CD14-positive monocyte (primary cell): ENCODE measurements around the gene MYO16. TPM values are rescaled to one million over a fixed set of nuclear protein-coding genes. Genes with fewer than 3 reads are reported as not detected.

ENCODE experiments used
- DNase-seq, 3 donors: peaks; one replicate each; pipeline ENCODE4 v3.0.0-alpha.2; 2011 to 2022
- H2AFZ ChIP-seq: 2 replicates; pipeline ENCODE4 v1.6.0; 2012; ENCODE audit warnings: mild to moderate bottlenecking, low read depth, low read length, inconsistent platforms; ENCODE audit not compliant: insufficient read depth, poor library complexity, severe bottlenecking
- H3K27ac ChIP-seq, 2 donors: 1 replicate in 1 of 2; 2 replicates in 1 of 2; pipeline ENCODE4 v1.5.1; 2012 to 2013; ENCODE audit warnings: low read length in 2 of 2, control low read depth in 1 of 2, inconsistent platforms in 1 of 2, low read depth in 1 of 2, mild to moderate bottlenecking in 1 of 2
- H3K27me3 ChIP-seq, 2 donors: one replicate each; pipeline versions ENCODE4 v1.6.0 to v1.6.1; 2011 to 2013; ENCODE audit warnings: low read length in 2 of 2; ENCODE audit not compliant: control insufficient read depth in 2 of 2, insufficient read depth in 2 of 2
- H3K36me3 ChIP-seq, 2 donors: replicated peaks in 1 of 2; 1 replicate in 1 of 2; 2 replicates in 1 of 2; pipeline versions ENCODE4 v1.5.1 to v1.6.1; 2012 to 2013; ENCODE audit warnings: low read length in 2 of 2, control low read depth in 1 of 2, inconsistent platforms in 1 of 2, mild to moderate bottlenecking in 1 of 2; ENCODE audit not compliant: insufficient read depth in 2 of 2, control insufficient read depth in 1 of 2
- H3K4me1 ChIP-seq, 2 donors: 1 replicate in 1 of 2; 2 replicates in 1 of 2; pipeline versions ENCODE4 v1.5.1 to v1.6.1; 2012 to 2013; ENCODE audit warnings: low read length in 2 of 2, control low read depth in 1 of 2, inconsistent platforms in 1 of 2, mild to moderate bottlenecking in 1 of 2, moderate library complexity in 1 of 2; ENCODE audit not compliant: insufficient read depth in 2 of 2, control insufficient read depth in 1 of 2
- H3K4me2 ChIP-seq: replicated peaks from 2 replicates; pipeline ENCODE3; 2012; ENCODE audit warnings: low read length, moderate library complexity, mild to moderate bottlenecking; ENCODE audit not compliant: poor library complexity, severe bottlenecking; ENCODE audit errors: extremely low read depth
- H3K4me3 ChIP-seq, 3 experiments: fragments of 200-600 bp in 1 of 3; sonication (generic) in 1 of 3; replicated peaks in 1 of 3; 1 replicate in 2 of 3; 2 replicates in 1 of 3; pipeline ENCODE4 v1.5.1; 2011 to 2013; ENCODE audit warnings: low read length in 3 of 3, mild to moderate bottlenecking in 3 of 3, control low read depth in 2 of 3, low read depth in 2 of 3, inconsistent platforms in 1 of 3, moderate library complexity in 1 of 3
- H3K79me2 ChIP-seq: 2 replicates; pipeline ENCODE4 v1.6.0; 2012; ENCODE audit warnings: mild to moderate bottlenecking, control low read depth, inconsistent platforms, low read length, moderate library complexity; ENCODE audit not compliant: insufficient read depth
- H3K9ac ChIP-seq: 2 replicates; pipeline ENCODE4 v1.6.0; 2017; ENCODE audit warnings: low read length, mild to moderate bottlenecking; ENCODE audit not compliant: insufficient read depth, poor library complexity, severe bottlenecking
- H3K9me3 ChIP-seq, 2 donors: replicated peaks in 1 of 2; 1 replicate in 1 of 2; 2 replicates in 1 of 2; pipeline versions ENCODE4 v1.5.1 to v1.6.1; 2012 to 2013; ENCODE audit warnings: low read length in 2 of 2, control low read depth in 1 of 2; ENCODE audit not compliant: control insufficient read depth in 1 of 2, insufficient read depth in 1 of 2
- H4K20me1 ChIP-seq: 2 replicates; pipeline ENCODE4 v1.6.0; 2012; ENCODE audit warnings: mild to moderate bottlenecking, low read length, control low read depth, moderate library complexity; ENCODE audit not compliant: insufficient read depth
- H3K27ac Mint-ChIP-seq, 7 donors: one replicate each; pipeline ENCODE4 v1.8.0; 2020; ENCODE audit warnings: mild to moderate bottlenecking in 7 of 7, mixed read lengths in 7 of 7, moderate library complexity in 6 of 7, inconsistent platforms in 2 of 7
- H3K27me3 Mint-ChIP-seq, 3 donors: one replicate each; pipeline ENCODE4 v1.8.0; 2021 to 2022; ENCODE audit warnings: low read depth in 3 of 3, mild to moderate bottlenecking in 3 of 3, mixed read lengths in 3 of 3, moderate library complexity in 3 of 3, inconsistent platforms in 1 of 3
- H3K36me3 Mint-ChIP-seq, 2 donors: one replicate each; pipeline ENCODE4 v1.8.0; 2020; ENCODE audit warnings: mixed read lengths in 2 of 2, inconsistent platforms in 1 of 2, mild to moderate bottlenecking in 1 of 2
- H3K4me1 Mint-ChIP-seq: one replicate; pipeline ENCODE4 v1.8.0; 2020; ENCODE audit warnings: mild to moderate bottlenecking, mixed read lengths
- H3K4me3 Mint-ChIP-seq, 2 donors: one replicate each; pipeline ENCODE4 v1.8.0; 2020; ENCODE audit warnings: mild to moderate bottlenecking in 2 of 2, mixed read lengths in 2 of 2, moderate library complexity in 1 of 2
- H3K9me3 Mint-ChIP-seq, 7 donors: one replicate each; pipeline ENCODE4 v1.8.0; 2020 to 2022; ENCODE audit warnings: mixed read lengths in 7 of 7, mild to moderate bottlenecking in 6 of 7, moderate library complexity in 6 of 7, inconsistent platforms in 2 of 7
- WGBS: methylation state at CpG from one replicate; pipeline ENCODE4 v1.1.5; 2013; ENCODE audit warnings: missing lambda C conversion rate; ENCODE audit not compliant: insufficient coverage; 5-methylcytosine and 5-hydroxymethylcytosine counted together
- intact Hi-C, 2 donors: fragments of 100-400 bp; cut with micrococcal nuclease; formaldehyde crosslinking; loops; one replicate each; pipeline versions ENCODE4 v1.15.0 to v1.15.1; 2023
- polyA plus RNA-seq, 3 donors: library from polyadenylated mRNA; depleted of rRNA in 1 of 3; unstranded in 2 of 3; stranded (reverse) in 1 of 3; fragments of 300-500 nt in 2 of 3; fragments of >200 nt in 1 of 3; fragmentation: Illumina TruSeq in 2 of 3; gene quantifications; 1 replicate in 2 of 3; 2 replicates in 1 of 3; pipeline ENCODE4 v1.2.3, GENCODE V29; 2012 to 2021
- TF ChIP-seq, protein P1 (sequence below): fragments of 200-600 bp; IDR thresholded peaks from one replicate; pipeline ENCODE4 v1.8.0; 2022; ENCODE audit warnings: antibody characterized with exemption, mild to moderate bottlenecking

The MYO16 gene
- polyA plus RNA-seq, 3 donors, result not detected

DNA sequence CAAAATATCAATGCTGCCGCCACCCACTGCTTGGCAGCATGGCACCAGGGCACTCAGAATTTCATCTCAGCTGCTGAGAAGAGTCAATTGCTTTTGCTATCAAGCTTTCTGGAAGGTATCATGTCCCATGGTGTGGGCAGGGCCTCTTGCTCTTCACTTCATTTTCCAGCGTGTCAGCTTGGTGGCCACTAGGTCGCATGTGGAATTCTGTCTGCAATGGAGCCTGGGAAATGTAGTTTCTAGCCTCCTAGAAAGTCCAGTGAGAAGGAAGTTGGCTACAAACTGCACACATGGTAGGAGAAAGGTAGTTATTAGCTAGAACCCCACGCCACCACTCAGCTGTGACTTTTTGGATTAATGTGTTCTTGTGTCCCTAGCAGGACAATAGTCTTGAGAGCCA is 105.3 kb downstream of the MYO16 start:
- Histone ChIP-seq H3K27ac (no peak overlapping the region), H3K36me3 (no peaks in the 10 kb centered on the region), H3K4me1 (no peaks in the 10 kb centered on the region), H3K4me3 (no peak overlapping the region), H3K4me2 (no peak overlapping the region), H2AFZ (no peak overlapping the region), H3K9me3 (no peaks in the 10 kb centered on the region), H3K9ac (no peak overlapping the region), H3K27me3 (no peaks in the 10 kb centered on the region), H3K79me2 (no peaks in the 10 kb centered on the region), H4K20me1 (no peaks in the 10 kb centered on the region)
- 100% methylated on average over 1 of the region's 4 CpGs for WGBS
- intact Hi-C loops, result no loop called here
- peaks cover 0 to 3% (median 0%) of the 10 kb centered on the region in 3 donors for H3K27me3 Mint-ChIP-seq
- peaks cover 2 to 11% (median 7%) of the 10 kb centered on the region in 7 donors for H3K9me3 Mint-ChIP-seq
- no peaks in the 10 kb centered on the region for H3K4me1 Mint-ChIP-seq
- H3K4me3 Mint-ChIP-seq, result no peak overlapping the region
- no peak for DNase-seq
- no peaks in the 10 kb centered on the region for H3K36me3 Mint-ChIP-seq
- H3K27ac Mint-ChIP-seq, result no peak overlapping the region
- TF ChIP-seq, protein P1, sequence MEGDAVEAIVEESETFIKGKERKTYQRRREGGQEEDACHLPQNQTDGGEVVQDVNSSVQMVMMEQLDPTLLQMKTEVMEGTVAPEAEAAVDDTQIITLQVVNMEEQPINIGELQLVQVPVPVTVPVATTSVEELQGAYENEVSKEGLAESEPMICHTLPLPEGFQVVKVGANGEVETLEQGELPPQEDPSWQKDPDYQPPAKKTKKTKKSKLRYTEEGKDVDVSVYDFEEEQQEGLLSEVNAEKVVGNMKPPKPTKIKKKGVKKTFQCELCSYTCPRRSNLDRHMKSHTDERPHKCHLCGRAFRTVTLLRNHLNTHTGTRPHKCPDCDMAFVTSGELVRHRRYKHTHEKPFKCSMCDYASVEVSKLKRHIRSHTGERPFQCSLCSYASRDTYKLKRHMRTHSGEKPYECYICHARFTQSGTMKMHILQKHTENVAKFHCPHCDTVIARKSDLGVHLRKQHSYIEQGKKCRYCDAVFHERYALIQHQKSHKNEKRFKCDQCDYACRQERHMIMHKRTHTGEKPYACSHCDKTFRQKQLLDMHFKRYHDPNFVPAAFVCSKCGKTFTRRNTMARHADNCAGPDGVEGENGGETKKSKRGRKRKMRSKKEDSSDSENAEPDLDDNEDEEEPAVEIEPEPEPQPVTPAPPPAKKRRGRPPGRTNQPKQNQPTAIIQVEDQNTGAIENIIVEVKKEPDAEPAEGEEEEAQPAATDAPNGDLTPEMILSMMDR, result no peak

DNA sequence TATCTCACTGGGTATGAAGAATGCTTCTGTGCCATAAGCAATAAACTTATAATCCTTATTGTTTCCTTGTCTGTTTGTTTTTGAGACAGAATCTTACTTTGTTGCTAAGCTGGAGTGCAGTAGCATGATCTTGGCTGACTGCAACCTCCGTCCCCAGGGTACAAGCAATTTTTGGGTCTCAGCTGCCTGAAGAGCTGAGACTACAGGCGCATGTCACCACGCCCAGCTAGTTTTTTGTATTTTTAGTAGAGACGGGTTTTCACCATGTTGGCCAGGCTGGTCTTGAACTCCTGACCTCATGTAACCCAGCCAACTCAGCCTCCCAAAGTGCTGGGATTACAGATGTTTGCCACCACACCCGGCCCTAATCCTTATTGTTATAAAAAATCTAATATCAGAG is 112.5 kb downstream of the MYO16 start:
- Mint-ChIP-seq H3K27me3 (peaks cover 0 to 2% (median 0%) of the 10 kb centered on the region in 3 donors), H3K4me3 (no peak overlapping the region), H3K4me1 (no peaks in the 10 kb centered on the region), H3K36me3 (no peaks in the 10 kb centered on the region), H3K27ac (no peak overlapping the region), H3K9me3 (peaks cover 3 to 26% (median 16%) of the 10 kb centered on the region in 7 donors)
- peaks cover 11 to 23% of the 10 kb centered on the region in 2 donors for H3K9me3 ChIP-seq
- no peaks in the 10 kb centered on the region for H3K4me1 ChIP-seq
- intact Hi-C loops, result no loop called here
- TF ChIP-seq, protein P1, result no peak
- H4K20me1 ChIP-seq, result no peaks in the 10 kb centered on the region
- H3K4me3 ChIP-seq, result no peak overlapping the region
- H3K4me2 ChIP-seq, result no peak overlapping the region
- no peaks in the 10 kb centered on the region for H3K79me2 ChIP-seq
- H3K36me3 ChIP-seq, result no peaks in the 10 kb centered on the region
- no peak overlapping the region for H3K27ac ChIP-seq
- H3K27me3 ChIP-seq, result no peaks in the 10 kb centered on the region
- no peak overlapping the region for H3K9ac ChIP-seq
- no peak for DNase-seq
- WGBS, result 83% methylated on average over 1 of the region's 5 CpGs
- H2AFZ ChIP-seq, result no peak overlapping the region
